Fibroblast of skin of scalp (primary cell): ENCODE results near the gene MRPL14.
"Not testable (repeated sequence)": the region's sequence is repeated elsewhere in the genome, so short reads cannot be mapped to it uniquely, and the experiment has no call there.

Source experiments
- DNase-seq: peaks from one replicate; pipeline ENCODE4 v3.0.0-alpha.2; 2013

MRPL14 gene

DNA sequence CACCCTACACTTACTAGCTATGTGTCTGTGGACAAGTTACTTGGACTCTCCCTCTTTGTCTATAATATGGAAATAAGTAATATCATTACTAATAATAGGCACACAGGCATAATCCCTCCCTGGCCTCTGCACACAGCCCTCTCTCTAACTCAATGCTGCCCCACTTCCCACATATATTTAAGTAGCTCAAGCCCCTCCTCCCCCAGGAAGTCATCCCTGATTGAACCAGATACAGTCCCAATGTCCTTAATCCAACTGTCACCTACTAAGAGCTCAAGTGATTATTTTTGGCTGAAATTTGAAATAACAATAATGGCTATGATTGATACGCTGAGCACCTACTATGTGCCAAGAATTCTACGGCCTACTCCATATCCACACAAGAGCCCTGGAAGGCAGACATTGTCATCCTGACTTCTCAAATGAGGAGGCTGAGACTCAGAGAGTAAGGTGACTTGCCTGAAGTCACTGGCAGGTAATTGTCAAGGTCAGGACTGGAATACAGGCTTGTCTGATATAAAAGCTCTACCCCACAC is 29.4 kb downstream of the MRPL14 start:
- no peak for DNase-seq

DNA sequence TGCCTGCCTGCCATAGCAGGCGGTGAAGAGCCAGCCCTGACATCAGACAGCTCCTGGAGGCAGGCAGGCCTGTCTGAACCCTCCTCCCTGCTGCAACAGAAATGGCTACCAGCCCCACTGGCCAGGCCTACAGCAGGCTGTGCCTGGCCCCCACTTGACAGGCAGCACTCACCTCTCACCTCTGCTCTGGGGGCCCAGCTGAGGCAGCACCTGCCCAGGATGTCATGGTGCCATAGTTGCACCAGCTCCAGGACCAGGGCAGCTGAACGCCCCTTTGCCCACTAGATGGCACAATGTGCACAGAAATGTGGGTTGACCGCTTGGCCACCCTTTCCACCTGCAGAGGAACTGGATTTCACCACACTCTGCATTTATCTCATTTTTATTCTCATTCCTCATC is 30.6 kb downstream of the MRPL14 start:
- DNase-seq = peak; percentile 70

DNA sequence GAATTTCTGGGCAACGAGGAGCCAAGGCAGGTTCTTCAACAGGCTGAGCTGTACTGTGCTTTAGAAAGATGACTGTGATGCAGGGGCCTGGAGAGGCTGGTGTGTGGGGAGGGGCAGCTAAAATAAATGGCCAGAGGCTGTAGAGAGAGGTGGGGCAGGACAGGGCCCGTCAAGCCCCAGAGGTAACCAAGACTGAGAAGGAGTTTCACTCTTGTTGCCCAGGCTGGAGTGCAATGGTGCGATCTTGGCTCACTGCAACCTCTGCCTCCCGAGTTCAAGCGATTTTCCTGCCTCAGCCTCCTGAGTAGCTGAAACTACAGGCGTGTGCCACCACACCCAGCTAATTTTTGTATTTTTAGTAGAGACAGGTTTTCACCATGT is 32.0 kb downstream of the MRPL14 start:
- not testable (repeated sequence) for DNase-seq

DNA sequence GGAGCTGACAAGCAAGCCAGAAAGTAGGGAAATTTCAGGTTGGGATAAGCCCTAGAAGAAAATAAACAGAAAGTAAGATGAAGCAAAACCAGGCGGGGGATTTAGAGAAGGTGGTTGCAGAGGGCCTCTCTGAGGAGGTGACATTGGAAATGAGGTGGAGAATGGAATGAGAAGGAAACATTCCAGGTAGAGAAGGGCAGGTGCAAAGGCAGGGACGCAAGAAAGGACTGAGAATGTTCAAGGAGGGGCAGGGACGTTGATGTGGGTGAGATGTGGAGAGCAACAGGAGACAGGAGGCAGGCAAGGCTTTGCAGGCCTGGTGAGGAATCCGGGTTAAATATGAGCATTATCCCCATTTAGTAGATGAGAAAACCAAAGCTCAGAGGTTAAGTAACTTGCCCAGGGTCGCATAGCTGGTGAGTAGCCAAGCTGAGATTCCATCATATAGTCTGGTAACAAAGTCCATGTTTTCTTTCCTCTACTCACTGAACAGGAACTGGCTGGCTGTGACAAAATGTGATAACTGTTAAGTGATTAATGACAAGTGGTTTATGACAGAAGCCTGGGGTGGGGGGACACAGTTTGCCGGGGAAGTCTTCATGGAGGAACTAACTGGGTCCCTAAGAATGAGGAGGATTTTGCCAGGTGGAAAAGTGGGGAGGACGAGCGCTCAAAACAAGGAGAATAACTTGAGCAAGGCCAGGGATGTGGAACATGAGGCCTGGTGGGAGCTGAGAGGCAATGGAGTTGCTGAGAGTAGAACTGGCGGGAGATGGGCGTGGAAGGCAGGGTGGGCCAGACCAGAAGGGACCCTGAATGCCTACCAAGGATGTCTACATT is 32.6 kb downstream of the MRPL14 start:
- no peak for DNase-seq

DNA sequence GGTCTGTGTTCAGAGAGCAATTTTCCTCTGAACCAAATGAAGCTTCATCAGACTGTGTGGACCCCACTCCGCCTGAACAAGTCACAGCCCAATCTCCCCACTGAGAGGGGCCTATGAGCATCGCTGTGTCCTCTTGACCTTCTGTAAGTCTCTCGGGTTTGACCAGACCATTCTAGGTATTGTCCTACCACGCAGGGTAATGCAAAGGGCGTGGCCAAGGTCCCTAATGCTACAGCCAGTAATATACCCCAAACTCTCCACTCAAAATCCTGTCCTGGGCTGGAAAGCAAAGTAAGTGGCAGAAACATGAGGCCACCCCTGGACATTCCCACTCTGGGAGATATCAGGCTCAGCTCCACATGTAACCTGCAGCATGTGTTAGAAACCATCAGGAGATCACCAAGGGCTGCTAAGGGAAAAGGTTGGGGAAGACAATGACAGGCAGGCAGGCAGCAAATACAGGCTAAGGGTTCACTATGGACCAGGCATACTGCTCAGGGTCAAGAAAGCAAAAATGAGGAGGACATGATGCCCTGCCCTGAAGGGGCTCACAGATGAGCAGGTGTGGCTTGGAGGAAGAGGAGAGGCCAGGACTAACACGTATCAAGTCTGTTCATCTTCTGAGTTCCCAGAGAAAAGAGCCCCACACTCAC is 33.4 kb downstream of the MRPL14 start:
- no peak for DNase-seq

DNA sequence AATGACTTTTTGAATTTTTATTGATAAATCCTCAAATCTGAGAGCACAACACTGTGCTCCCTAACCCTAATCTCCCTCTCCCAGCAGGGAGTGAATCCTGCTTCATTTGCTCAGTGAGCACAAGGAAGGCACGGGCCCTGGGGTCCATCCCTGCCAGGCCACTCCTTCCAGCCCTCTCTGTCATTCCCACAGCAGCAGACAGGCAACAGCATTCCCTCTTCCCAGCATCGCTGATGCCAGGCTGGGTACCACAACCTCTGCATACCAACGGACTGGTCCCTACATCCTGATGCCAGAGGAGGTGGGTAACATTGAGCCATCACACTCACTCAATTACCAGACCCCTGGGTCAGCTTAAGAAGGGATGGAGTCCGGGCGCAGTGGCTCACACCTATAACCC is 34.2 kb downstream of the MRPL14 start:
- DNase-seq = no peak

DNA sequence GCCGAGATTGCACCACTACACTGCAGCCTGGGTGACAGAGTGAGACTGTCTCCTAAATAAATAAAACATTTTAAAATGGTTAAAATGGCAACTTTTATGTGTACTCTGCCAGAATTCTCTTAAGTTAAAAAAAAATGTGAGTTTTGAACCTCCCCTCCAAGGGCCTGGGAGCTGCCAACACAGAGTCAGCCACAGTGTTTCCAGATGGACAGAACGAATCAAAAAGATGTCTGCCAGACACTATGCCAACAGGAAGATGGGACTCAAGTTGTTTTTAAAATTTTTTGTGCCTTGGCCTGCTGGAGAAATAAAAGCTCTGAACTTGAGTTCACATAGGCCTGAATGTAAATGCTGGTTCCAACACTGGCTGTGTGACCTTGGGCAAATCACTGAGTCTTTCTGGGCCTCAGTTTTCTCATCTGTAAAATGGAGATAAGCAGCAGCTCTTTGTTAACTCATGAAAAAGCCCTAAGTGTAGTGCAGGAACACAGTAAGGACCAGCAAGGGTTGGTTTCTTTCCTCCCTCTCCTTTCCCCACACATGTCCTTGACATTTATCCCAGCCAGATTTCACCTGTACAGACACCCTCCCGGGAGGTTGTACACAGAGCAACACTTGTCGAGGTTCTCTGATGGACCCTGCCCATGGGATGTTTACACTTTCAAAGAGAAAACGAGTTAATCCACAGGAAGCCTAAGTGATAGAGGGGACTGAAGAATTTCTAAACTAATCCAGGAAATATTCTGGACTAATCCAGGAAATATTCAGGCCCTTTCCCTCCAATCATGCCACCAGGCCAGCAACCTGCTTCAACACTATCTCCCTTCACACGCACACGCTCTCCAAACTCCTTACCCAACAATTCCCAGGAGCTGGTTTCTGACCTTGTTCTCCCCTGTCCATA is 35.0 kb downstream of the MRPL14 start:
- DNase-seq = no peak

DNA sequence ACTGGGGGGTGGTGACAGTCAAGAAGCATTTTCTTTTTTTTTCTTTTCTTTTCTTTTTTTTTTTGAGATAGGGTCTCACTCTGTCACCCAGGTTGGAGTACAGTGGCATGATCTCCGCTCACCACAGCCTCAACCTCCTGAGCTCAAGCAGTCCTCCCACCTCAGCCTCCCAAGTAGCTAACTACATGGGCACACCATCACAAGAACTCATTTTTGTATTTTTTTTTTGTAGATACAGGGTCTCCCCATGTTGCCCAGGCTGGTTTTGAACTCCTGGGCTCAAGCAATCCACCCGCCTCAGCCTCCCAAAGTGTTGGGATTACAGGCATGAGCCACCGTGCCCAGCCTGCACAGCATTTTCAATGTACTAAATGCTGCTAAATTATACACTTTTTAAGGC is 35.9 kb downstream of the MRPL14 start:
- not testable (repeated sequence) for DNase-seq

DNA sequence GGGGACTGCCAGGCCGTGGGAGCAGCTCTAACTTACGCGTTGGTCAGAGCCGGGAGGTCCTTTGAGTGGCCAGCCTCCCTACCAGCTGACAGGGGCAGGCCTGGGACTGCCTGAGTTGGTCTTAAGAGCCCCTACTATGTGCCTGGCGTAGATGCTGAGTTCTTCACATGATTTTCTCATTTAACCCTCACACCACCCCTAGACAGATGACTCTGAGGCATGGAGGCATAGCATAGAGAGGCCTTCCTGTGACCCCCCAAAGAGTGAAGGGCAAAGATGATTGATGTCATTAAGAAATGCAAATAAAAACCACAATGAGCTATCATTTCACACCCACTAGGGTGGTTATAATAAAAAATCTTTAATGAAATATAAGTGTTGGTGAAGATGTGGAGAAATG is 36.8 kb downstream of the MRPL14 start:
- no peak for DNase-seq

DNA sequence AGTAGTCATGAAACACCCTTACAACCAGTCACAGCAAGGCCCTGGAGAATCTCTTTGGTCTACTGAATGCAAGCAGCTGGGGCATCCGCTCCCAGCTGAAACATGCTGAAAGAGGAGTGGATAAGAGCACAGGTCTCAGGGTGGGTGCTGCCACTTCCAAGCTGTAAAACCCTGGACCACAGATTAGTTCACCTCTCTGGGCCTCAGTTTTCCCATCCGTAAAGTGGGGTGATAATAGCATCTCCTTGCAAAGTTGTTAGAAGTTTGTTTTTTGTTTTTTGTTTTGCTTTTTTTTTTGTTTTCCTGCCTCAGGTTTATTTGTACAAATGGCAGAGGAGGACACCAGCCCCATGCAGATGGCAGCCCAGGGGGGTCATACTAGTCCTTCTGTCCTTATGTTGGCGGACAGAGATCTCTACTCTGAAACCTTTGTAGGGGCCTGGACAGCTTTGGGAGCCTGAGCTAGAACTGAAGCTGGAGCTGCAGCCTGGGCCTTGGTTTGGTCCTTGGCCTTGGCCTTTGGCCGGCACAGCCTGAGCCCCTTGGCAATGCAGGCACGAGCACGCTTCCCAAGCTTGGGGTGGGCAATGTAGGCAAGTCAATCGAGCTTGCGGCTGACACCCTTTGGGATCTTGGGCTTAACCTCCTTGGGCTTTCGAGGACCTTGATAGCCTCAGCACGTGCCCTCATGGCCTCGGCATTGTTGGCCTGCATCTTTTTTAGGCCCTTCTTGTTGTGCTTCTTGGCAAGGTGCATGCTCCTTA is 38.2 kb downstream of the MRPL14 start:
- DNase-seq = no peak

DNA sequence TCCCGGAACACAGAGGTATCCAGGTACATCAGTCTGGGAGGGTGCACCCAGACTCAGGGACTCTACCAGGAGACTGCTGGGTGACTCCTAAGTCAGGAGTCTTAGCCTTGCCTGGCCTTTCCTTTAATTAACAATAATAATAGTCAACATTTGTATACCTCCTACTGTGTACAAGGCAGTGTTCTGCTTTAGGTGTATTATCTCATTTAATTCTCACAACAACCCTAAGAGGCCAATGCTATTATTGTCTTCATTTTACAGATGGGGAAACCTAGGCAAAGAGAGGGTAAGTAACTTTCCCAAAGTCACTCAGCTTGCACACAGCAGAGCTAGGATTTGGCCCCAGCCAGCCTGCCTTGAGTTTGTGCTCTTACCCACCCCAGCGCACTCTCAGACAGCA is 39.6 kb downstream of the MRPL14 start:
- no peak for DNase-seq

DNA sequence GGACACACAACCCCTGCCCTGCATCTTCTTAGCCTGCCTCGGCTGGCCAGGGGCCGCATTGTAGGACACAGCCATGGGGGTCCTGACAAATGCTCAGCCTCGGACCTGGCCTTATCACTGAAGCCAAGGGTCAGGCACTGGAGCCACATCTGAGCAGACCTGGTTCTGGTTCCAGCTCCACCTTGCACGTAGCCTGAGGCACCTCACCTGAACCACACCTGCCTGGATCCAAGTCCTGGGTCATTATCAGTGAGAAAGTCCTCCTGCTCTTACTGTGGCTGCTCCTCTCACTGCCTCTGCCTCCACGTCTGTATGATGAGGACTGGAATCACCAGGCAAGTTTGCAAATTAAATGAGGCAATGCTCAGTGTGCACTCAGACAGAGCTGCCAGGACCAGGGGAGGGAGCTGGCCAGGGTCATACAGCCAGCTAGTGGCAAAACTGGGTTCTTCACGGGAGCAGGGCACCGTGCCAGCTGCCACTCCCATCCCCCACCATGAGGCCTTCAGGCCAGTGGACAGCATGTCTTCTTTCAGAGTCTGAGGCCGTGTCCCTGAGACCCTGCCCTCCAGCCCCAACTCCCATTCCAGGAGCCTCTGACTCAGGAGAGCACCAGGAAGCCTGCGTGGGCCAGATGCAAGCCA is 40.2 kb downstream of the MRPL14 start:
- DNase-seq = no peak

DNA sequence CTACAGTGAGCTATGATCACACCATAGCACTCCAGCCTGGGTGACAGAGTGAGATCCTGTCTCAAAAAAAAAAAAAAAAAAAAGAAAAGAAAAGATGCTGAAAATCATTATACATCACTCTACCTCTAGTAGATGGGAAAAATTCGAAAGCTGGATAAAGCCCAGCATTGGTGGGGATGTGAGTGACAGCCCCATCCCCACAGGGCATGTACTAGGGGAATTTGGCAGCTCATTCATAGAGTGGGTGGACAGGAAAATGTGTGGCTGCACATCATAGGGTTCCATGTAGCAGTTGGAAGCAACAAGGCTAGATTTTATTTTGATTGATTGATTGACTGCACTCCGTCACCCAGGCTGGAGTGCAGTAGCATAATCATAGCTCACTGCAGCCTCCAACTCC is 42.0 kb downstream of the MRPL14 start:
- no peak for DNase-seq

DNA sequence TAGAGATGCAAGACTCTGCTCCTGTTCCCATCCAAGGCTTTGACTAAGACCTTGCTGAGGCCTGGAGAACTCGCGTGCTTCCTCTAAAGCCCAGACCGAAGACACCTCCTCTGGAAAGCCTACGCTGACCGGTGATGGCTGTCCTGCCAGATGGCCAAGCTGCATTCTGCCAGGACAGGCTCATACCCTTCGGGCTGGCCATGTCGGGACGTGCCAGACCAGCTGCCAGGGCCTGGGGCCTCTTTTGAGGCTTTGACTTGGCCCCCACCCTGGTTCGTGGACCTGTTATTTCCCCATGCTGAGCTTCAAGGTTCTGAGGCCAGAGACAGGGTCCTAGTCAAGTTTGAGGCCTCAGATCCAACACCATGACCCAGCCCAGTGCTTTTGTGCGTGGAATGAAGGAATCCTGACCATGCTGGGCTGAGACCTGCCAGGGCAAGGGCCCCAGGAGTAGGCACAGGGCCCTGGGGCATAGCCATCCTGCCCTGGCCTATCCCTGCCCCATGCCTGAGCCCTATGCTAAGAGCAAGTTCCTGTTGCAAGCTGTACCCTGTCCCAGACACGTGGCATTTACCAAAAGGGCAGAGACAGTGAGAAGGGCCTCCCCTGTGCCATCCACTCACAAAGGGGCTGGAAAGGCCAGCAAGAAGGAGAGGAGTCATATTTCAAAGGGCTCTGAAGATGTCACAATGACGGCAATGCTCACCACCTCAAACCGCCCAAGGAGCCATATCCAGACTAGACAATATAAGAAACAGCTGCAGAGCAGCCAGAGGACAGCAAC is 42.8 kb downstream of the MRPL14 start:
- DNase-seq = peak; percentile 68

DNA sequence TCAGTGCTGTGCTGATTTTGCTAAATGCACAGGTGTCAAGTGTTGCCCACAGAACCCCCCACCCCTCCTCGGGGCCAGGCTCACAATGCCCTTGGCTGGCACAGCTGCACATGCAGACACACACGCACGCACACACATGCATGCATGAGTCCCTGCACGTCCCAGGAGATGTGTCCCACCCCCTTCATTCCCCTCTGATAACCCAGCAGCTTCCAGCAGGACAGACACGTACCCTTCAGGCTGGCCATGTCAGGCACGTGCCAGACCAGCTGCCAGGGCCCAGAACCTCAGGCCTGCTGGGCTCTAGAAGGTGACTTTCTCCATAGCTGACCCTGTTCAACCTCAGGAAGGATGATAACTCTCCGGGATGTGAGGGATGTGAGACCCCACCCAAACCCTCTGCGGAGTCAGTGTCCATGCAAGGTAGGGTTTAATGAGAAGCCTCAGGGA is 44.4 kb downstream of the MRPL14 start:
- no peak for DNase-seq

DNA sequence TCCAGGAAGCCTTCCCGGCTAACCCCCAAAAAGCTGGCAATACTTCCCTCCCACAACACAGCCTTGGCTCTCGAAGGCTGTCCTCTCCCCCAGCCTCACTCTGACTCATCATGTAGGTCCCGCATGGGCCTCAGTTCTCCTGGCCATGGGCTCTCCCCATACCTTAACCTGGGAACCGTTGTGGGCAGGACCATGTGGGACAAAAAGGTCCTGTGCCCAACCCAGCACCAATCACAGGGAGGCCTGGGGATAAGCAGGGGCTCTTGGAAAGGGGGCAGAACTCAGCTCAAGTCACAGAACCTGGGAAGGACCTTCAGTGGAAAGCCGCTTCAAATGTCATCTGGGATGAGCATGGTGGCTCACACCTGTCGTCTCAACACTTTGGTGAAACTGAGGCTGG is 45.5 kb downstream of the MRPL14 start:
- no peak for DNase-seq

DNA sequence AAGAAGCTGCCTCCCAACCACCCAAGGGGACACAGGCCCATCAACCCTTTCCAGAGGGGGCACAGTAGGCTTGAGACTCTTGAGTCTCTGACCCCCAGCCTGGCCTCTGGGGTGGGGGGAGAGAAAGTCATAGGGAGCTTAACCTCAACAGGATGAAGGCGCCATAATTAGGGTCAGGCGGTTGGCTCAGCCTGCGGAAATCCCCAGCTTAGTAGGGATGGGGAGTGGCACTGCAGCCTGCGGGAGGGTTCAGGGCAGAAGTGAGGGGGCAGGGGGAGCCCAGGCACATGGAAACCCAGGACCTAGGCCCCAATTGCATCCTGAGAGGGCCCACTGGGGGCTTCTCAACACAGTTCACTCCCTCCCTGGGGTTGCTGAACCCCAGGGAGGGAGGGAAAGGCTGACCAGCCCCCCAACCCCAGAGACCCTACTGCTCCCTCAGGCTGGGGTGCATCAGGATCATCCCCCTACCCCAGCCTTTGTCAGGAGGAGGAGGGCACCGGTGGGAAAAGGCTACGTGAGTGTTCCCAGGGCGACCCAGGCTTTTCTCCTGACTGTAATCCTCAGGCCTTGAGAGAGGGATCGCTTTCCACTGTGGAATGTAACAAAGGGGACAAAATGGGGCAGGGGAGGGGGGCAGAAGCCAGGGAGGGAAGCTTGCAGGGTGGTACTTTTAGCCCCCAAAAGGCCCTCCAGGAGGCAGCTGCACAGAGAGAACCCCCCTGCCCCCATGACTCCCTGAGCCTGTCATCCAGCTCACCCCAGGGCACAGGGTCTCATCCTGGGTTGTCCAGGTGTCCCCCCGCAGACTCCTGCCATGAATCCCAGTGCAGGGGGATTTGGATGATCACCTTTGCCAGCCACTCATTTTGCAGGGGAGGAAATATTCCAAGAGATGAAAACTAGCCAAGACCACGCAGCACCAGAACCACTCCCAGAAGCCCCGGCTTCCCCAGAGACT is 46.4 kb downstream of the MRPL14 start:
- no peak for DNase-seq

DNA sequence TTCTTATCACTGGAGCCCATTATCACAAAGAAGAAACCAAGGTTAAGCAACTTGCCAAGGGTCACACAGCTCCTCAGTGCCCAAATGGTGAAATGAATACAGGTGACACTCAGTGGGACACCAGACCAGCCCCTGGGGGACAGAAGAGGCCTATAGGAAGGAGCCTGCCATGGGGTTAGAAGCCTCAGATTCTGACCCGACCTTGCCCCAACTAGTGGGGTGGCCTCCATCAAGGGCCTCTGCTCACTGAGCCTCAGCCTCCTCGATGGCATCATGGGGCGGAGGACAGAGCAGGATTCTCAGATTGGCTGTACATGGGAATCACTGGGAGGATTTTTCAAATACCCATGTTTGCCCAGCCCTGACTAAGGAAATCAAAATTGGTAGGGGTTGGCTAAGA is 47.6 kb downstream of the MRPL14 start:
- no peak for DNase-seq
